Neuronal stem cell (in vitro differentiated cells): ENCODE results near the gene AHSP.
"Not testable (repeated sequence)": the region's sequence is repeated elsewhere in the genome, so short reads cannot be mapped to it uniquely, and the experiment has no call there.

Source experiments
- DNase-seq: peaks from one replicate; pipeline ENCODE4 v3.0.0-alpha.2; 2013; ENCODE audit warnings: low spot score
- H2AFZ ChIP-seq: one replicate; pipeline ENCODE4 v1.6.1; 2013; ENCODE audit warnings: mild to moderate bottlenecking, low read length, inconsistent platforms
- H2AK5ac ChIP-seq: 2 replicates; pipeline ENCODE4 v1.6.1; 2013; ENCODE audit warnings: low read depth, mild to moderate bottlenecking, inconsistent platforms, low read length, moderate library complexity, mixed read lengths
- H2BK120ac ChIP-seq: 2 replicates; pipeline ENCODE4 v1.6.1; 2013; ENCODE audit warnings: low read depth, mild to moderate bottlenecking, inconsistent platforms, low read length, moderate library complexity, mixed read lengths
- H2BK12ac ChIP-seq: one replicate; pipeline ENCODE4 v1.6.1; 2013; ENCODE audit warnings: low read length, inconsistent platforms
- H2BK15ac ChIP-seq: 2 replicates; pipeline ENCODE4 v1.6.1; 2013; ENCODE audit warnings: mild to moderate bottlenecking, low read length, inconsistent platforms, mixed read lengths
- H2BK5ac ChIP-seq: one replicate; pipeline ENCODE4 v1.6.1; 2013; ENCODE audit warnings: inconsistent platforms, mild to moderate bottlenecking, low read length, moderate library complexity
- H3K14ac ChIP-seq: one replicate; pipeline ENCODE4 v1.6.1; 2013; ENCODE audit warnings: low read length, inconsistent platforms
- H3K18ac ChIP-seq: 2 replicates; pipeline ENCODE4 v1.6.1; 2013; ENCODE audit warnings: low read length, inconsistent platforms
- H3K23ac ChIP-seq: 2 replicates; pipeline ENCODE4 v1.6.1; 2013; ENCODE audit warnings: low read depth, mild to moderate bottlenecking, mixed read lengths, low read length, inconsistent platforms; ENCODE audit not compliant: poor library complexity
- H3K27ac ChIP-seq: replicated peaks from 3 replicates; pipeline ENCODE4 v1.5.1; 2013; ENCODE audit warnings: low read length, inconsistent platforms
- H3K27me3 ChIP-seq, 3 experiments: 2 replicates each; pipeline ENCODE4 v1.6.1; 2013; ENCODE audit warnings: low read length in 3 of 3, mild to moderate bottlenecking in 2 of 3, inconsistent platforms in 1 of 3, low read depth in 1 of 3, mixed read lengths in 1 of 3, moderate library complexity in 1 of 3; ENCODE audit not compliant: control insufficient read depth in 3 of 3, insufficient read depth in 3 of 3
- H3K36me3 ChIP-seq, 2 donors: replicated peaks in 1 of 2; 2 replicates each; pipeline ENCODE4 v1.6.1; 2013; ENCODE audit warnings: low read length in 2 of 2; ENCODE audit not compliant: control insufficient read depth in 2 of 2, insufficient read depth in 2 of 2
- H3K4ac ChIP-seq: 2 replicates; pipeline ENCODE4 v1.6.1; 2013; ENCODE audit warnings: inconsistent platforms, mild to moderate bottlenecking, low read length, moderate library complexity
- H3K4me1 ChIP-seq, 2 donors: 1 replicate in 1 of 2; 2 replicates in 1 of 2; pipeline ENCODE4 v1.6.1; 2013; ENCODE audit warnings: low read length in 2 of 2, low read depth in 1 of 2; ENCODE audit not compliant: control insufficient read depth in 2 of 2, insufficient read depth in 1 of 2
- H3K4me2 ChIP-seq: one replicate; pipeline ENCODE4 v1.6.1; 2013; ENCODE audit warnings: mild to moderate bottlenecking, low read length, inconsistent platforms; ENCODE audit not compliant: insufficient read depth, poor library complexity, severe bottlenecking
- H3K4me3 ChIP-seq, 2 donors: 2 replicates each; pipeline ENCODE4 v1.5.1; 2013; ENCODE audit warnings: low read length in 2 of 2, mild to moderate bottlenecking in 2 of 2, inconsistent platforms in 1 of 2, moderate library complexity in 1 of 2
- H3K79me1 ChIP-seq: one replicate; pipeline ENCODE4 v1.6.1; 2013; ENCODE audit warnings: low read depth, mild to moderate bottlenecking, inconsistent platforms, low read length, moderate library complexity
- H3K9ac ChIP-seq: one replicate; pipeline ENCODE4 v1.6.1; 2013; ENCODE audit warnings: mild to moderate bottlenecking, low read depth, low read length, inconsistent platforms; ENCODE audit not compliant: poor library complexity
- H3K9me3 ChIP-seq, 2 donors: replicated peaks in 1 of 2; 2 replicates each; pipeline versions ENCODE3 to v1.6.1; 2013; ENCODE audit warnings: low read length in 2 of 2, mild to moderate bottlenecking in 2 of 2, inconsistent platforms in 1 of 2, low read depth in 1 of 2, mixed read lengths in 1 of 2, moderate library complexity in 1 of 2; ENCODE audit not compliant: control insufficient read depth in 2 of 2, insufficient read depth in 1 of 2
- H4K8ac ChIP-seq: one replicate; pipeline ENCODE4 v1.6.1; 2013; ENCODE audit warnings: low read depth, mild to moderate bottlenecking, inconsistent platforms, low read length, moderate library complexity
- H4K91ac ChIP-seq: one replicate; pipeline ENCODE4 v1.6.1; 2013; ENCODE audit warnings: low read length, low read depth, mild to moderate bottlenecking, inconsistent platforms; ENCODE audit not compliant: poor library complexity
- WGBS, 2 donors: extraction: QIAGEN DNeasy Blood & Tissue Kit; methylation state at CpG; one replicate each; pipeline ENCODE4 v1.1.7; 2013; ENCODE audit warnings: missing lambda C conversion rate in 2 of 2, mixed read lengths in 1 of 2; ENCODE audit not compliant: insufficient read length in 2 of 2, insufficient replicate concordance in 1 of 2; ENCODE audit errors: extremely low coverage in 2 of 2; 5-methylcytosine and 5-hydroxymethylcytosine counted together

Gene AHSP

DNA sequence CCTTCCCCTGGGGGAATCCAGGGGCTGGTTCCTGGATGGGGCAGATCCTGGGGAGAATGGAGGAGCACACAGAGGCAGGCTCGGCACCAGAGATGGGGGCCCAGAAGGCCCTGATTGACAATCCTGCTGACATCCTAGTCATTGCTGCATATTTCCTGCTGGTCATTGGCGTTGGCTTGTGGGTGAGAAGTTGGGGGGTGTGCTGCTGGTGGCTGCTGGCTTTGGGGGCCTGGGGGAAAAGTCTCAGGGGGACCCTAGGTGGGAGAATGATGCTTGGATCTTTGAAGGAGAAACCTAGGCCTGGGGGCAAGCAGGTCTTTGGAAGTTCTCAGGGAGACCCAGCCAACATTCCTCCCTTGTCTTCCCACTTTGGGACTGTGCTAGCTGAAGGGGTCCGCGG is 44.6 kb upstream of the AHSP start, which contains the start of gene SLC5A2:
SLC5A2 (plus strand) TSS at position 43 of the 400 bp plus-strand sequence; CDS start at position 57, 14 bp downstream.
- Histone ChIP-seq H2AK5ac (no peak within 1 kb of the TSS), H4K91ac (no peak within 1 kb of the TSS)
- WGBS, 2 donors: no CpG with 5 or more reads among the region's 4 CpGs

DNA sequence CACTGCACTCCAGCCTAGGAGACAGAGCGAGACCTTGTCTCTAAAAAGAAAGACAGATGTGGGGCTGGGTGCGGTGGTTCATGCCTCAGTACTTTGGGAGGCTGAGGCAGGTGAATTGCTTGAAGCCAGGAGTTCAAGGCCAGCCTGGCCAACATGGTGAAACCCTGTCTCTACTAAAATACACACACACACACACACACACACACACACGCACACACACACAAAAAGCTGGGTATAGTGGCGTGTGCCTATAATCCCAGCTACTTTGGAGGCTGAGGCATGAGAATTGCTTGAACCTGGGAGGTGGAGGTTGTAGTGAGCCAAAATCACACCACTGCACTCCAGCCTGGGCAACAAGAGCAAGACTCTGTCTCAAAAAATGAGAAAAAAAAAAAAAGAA is 43.7 kb upstream of the AHSP start:
- Histone ChIP-seq H2AFZ (peak overlapping the region; percentile 87), H3K27me3 (peaks cover 15 to 71% (median 19%) of the 10 kb centered on the region in 3 experiments), H3K4me1 (peaks cover 4 to 11% of the 10 kb centered on the region in 2 donors)
- no CpG with 5 or more reads among the region's 4 CpGs for whole genome bisulfite sequencing, 2 donors
- H2AK5ac ChIP-seq, DNase-seq, H3K9ac ChIP-seq, H2BK15ac ChIP-seq, H3K4me3 ChIP-seq, H3K9me3 ChIP-seq, H3K14ac ChIP-seq, H4K8ac ChIP-seq, H4K91ac ChIP-seq, H3K4me2 ChIP-seq, H2BK120ac ChIP-seq, H3K4ac ChIP-seq, H3K27ac ChIP-seq, H3K36me3 ChIP-seq, H3K23ac ChIP-seq, H2BK5ac ChIP-seq, H2BK12ac ChIP-seq, H3K18ac ChIP-seq, H3K79me1 ChIP-seq: not testable (repeated sequence)

More for the DNA sequence above, 44.6 kb upstream of the AHSP start, which contains the start of gene SLC5A2:
- Histone ChIP-seq H3K4me2 (no peak within 1 kb of the TSS), H3K14ac (no peak within 1 kb of the TSS), H3K27me3 (peaks cover 13 to 69% (median 15%) of the 10 kb centered on the region in 3 experiments), H3K4ac (no peak within 1 kb of the TSS), H2BK120ac (no peak within 1 kb of the TSS), H3K79me1 (no peaks in the 10 kb centered on the region), H4K8ac (no peak within 1 kb of the TSS), H2BK5ac (no peak within 1 kb of the TSS), H3K9me3 (peaks cover 0 to 2% of the 10 kb centered on the region in 2 donors), H3K23ac (no peak within 1 kb of the TSS), H3K27ac (no peak within 1 kb of the TSS), H2BK15ac (no peak within 1 kb of the TSS), H3K4me1 (peaks cover 4 to 5% of the 10 kb centered on the region in 2 donors), H3K4me3 (no peak within 1 kb of the TSS), H2AFZ (no peak within 1 kb of the TSS), H3K9ac (no peak within 1 kb of the TSS), H2BK12ac (no peak within 1 kb of the TSS), H3K18ac (no peak within 1 kb of the TSS), H3K36me3 (peaks cover 0 to 1% of the 10 kb centered on the region in 2 donors)
- DNase-seq: no peak

DNA sequence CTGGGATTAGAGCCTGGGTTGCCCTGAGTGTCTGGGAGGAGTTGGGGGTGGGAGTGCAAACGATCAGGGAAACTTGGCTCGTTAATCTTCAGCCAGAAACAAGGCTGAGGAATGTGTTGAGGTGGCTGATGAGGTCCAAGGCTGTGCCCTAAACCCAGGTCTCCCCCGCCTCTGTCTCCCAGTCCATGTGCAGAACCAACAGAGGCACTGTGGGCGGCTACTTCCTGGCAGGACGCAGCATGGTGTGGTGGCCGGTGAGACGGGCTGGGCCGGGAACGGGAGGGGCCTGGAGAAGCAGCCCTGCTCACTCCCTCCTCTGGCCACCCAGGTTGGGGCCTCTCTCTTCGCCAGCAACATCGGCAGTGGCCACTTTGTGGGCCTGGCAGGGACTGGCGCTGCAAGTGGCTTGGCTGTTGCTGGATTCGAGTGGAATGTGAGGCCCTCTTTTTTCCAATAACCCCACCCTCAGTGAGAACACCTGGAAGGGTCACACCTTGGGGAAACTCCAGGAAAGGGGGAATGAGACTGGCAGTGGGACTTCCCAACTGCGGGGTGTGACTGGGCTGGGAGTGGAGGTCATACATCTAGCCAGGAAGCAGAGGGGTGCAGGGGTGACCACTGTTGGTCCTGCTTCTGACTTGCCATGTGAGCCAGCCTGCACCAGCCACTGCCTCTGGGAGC is 43.1 kb upstream of the AHSP start:
- H4K91ac ChIP-seq: no peak overlapping the region
- no CpG with 5 or more reads among the region's 14 CpGs for WGBS, 2 donors
- no peak overlapping the region for H3K4me3 ChIP-seq
- peak overlapping the region; percentile 87 for H2AFZ ChIP-seq
- H3K4me1 ChIP-seq: peaks cover 4 to 11% of the 10 kb centered on the region in 2 donors
- no peak overlapping the region for H3K27ac ChIP-seq
- no peak overlapping the region for H2AK5ac ChIP-seq
- H3K18ac ChIP-seq: no peak overlapping the region
- no peak for DNase-seq
- no peak overlapping the region for H3K9ac ChIP-seq
- H3K14ac ChIP-seq: no peak overlapping the region
- peak overlapping the region; percentile 10 for H3K23ac ChIP-seq
- no peak overlapping the region for H2BK120ac ChIP-seq
- H3K4ac ChIP-seq: no peak overlapping the region
- no peak overlapping the region for H2BK12ac ChIP-seq
- H3K36me3 ChIP-seq: peaks cover 0 to 13% of the 10 kb centered on the region in 2 donors
- H2BK15ac ChIP-seq: no peak overlapping the region
- H4K8ac ChIP-seq: no peak overlapping the region
- H3K27me3 ChIP-seq: peaks cover 15 to 67% (median 19%) of the 10 kb centered on the region in 3 experiments
- peaks cover 0 to 2% of the 10 kb centered on the region in 2 donors for H3K9me3 ChIP-seq
- peaks cover 3% of the 10 kb centered on the region for H3K79me1 ChIP-seq
- no peak overlapping the region for H2BK5ac ChIP-seq
- no peak overlapping the region for H3K4me2 ChIP-seq

DNA sequence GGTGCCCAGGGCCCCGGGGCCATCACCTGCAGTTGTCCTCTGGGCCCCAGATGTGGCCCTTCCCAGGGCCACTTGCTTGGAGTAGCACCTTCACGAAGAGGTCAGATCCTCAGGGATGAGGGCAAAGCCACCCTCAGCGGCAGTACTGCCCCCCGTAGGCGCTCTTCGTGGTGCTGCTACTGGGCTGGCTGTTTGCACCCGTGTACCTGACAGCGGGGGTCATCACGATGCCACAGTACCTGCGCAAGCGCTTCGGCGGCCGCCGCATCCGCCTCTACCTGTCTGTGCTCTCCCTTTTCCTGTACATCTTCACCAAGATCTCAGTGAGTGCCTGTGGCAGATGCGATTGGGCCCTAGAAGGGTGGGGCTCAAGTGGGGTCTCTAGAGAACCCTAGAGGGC is 42.1 kb upstream of the AHSP start:
- H3K4me2 ChIP-seq: no peak overlapping the region
- H2BK5ac ChIP-seq: no peak overlapping the region
- peaks cover 15 to 64% (median 19%) of the 10 kb centered on the region in 3 experiments for H3K27me3 ChIP-seq
- H3K14ac ChIP-seq: no peak overlapping the region
- no peak overlapping the region for H4K91ac ChIP-seq
- no peak overlapping the region for H2BK15ac ChIP-seq
- no peak overlapping the region for H3K18ac ChIP-seq
- H3K23ac ChIP-seq: no peak overlapping the region
- WGBS, 2 donors: no CpG with 5 or more reads among the region's 17 CpGs
- DNase-seq: no peak
- no peak overlapping the region for H3K9ac ChIP-seq
- no peak overlapping the region for H3K27ac ChIP-seq
- H3K4me1 ChIP-seq: peaks cover 4 to 11% of the 10 kb centered on the region in 2 donors
- H4K8ac ChIP-seq: no peak overlapping the region
- H3K36me3 ChIP-seq: peaks cover 2 to 21% of the 10 kb centered on the region in 2 donors
- H3K9me3 ChIP-seq: peaks cover 0 to 2% of the 10 kb centered on the region in 2 donors
- peaks cover 3% of the 10 kb centered on the region for H3K79me1 ChIP-seq
- H2AFZ ChIP-seq: no peak overlapping the region
- H2BK120ac ChIP-seq: no peak overlapping the region
- H3K4ac ChIP-seq: no peak overlapping the region
- H3K4me3 ChIP-seq: no peak overlapping the region
- no peak overlapping the region for H2BK12ac ChIP-seq
- no peak overlapping the region for H2AK5ac ChIP-seq
